Upper lobe of left lung (tissue), 4 donors: ENCODE results near the gene LDB2.

Experiments
- CTCF ChIP-seq, 6 experiments: fragments of 450-650 bp in 4 of 6; fragments of 200-600 bp in 2 of 6; sonication (generic) in 2 of 6; IDR thresholded peaks; one replicate each; pipeline ENCODE4 v1.5.1; 2016 to 2019; ENCODE audit warnings: antibody characterized with exemption in 6 of 6
- EP300 ChIP-seq, 4 donors: sonication (generic); formaldehyde crosslinking; IDR thresholded peaks; one replicate each; pipeline ENCODE4 v1.5.1; 2017; ENCODE audit warnings: antibody characterized with exemption in 4 of 4, control low read depth in 2 of 4
- POLR2A ChIP-seq, 4 donors: fragments of 450-650 bp; IDR thresholded peaks; one replicate each; pipeline ENCODE4 v1.5.1; 2016 to 2017; ENCODE audit warnings: antibody characterized with exemption in 4 of 4, mild to moderate bottlenecking in 2 of 4

- no peak for TF ChIP-seq CTCF (IDR thresholded peaks at IDR 0.05)
- TF ChIP-seq EP300 (IDR thresholded peaks at IDR 0.05): no peak
- TF ChIP-seq POLR2A (IDR thresholded peaks at IDR 0.05): no peak
These were observed 325.2 kb downstream of the LDB2 start for GRCh38 chr4:16573206-16573605.
